ENCODE measurements around the gene PAGR1.

The PAGR1 gene

GRCh38 chr16:29805232-29806098 lies 10.5 kb upstream of the PAGR1 start (continued):
- TF ChIP-seq ZNF610 (tag by site-specific recombination; IDR thresholded peaks at IDR 0.05; ENCODE audit: borderline replicate concordance) (peak; percentile 87), ZNF658 (tag by site-specific recombination; IDR thresholded peaks at IDR 0.05) (no peak), ZNF558 (tag by site-specific recombination; IDR thresholded peaks at IDR 0.05) (no peak), ZNF423 (tag by site-specific recombination; IDR thresholded peaks at IDR 0.05) (no peak), ZNF555 (tag by site-specific recombination; conservative IDR thresholded peaks at IDR 0.05) (no peak), ZBTB7A (tag by site-specific recombination; IDR thresholded peaks at IDR 0.05; ENCODE audit: low read depth) (peak; percentile 99), PRDM6 (tag by site-specific recombination; IDR thresholded peaks at IDR 0.05) (peak; percentile 68; the same call in 1 of the 2 replicates), ZBTB10 (tag by site-specific recombination; IDR thresholded peaks at IDR 0.05) (peak; percentile 84), ZNF449 (tag by site-specific recombination; IDR thresholded peaks at IDR 0.05) (peak; percentile 62; the same call in 1 of the 2 replicates), ZNF140 (tag by site-specific recombination; IDR thresholded peaks at IDR 0.05) (no peak), ZSCAN5A (tag by site-specific recombination; IDR thresholded peaks at IDR 0.05) (peak; percentile 95), ZSCAN4 (tag by site-specific recombination; IDR thresholded peaks at IDR 0.05) (peak; percentile 51; the same call in 1 of the 2 replicates), ZNF169 (tag by site-specific recombination; IDR thresholded peaks at IDR 0.05) (no peak), KLF17 (tag by site-specific recombination; IDR thresholded peaks at IDR 0.05) (peak; percentile 98), ZFP37 (tag by site-specific recombination; IDR thresholded peaks at IDR 0.05) (no peak), KLF9 (tag by site-specific recombination; IDR thresholded peaks at IDR 0.05; ENCODE audit: low read depth) (peak; percentile 97), ZNF341 (tag by site-specific recombination; IDR thresholded peaks at IDR 0.05; ENCODE audit: low read depth) (peak; percentile 99), ZNF292 (tag by site-specific recombination; IDR thresholded peaks at IDR 0.05; ENCODE audit: borderline replicate concordance, low read depth) (no peak), ZNF211 (tag by site-specific recombination; IDR thresholded peaks at IDR 0.05; ENCODE audit: low read depth) (no peak), ZBTB1 (tag by site-specific recombination; IDR thresholded peaks at IDR 0.05) (0 out of 2 replicates have a peak, but pooled peaks have one; percentile 50), OVOL3 (tag by site-specific recombination; IDR thresholded peaks at IDR 0.05) (peak; percentile 100), ZNF16 (tag by site-specific recombination; IDR thresholded peaks at IDR 0.05; ENCODE audit: low read depth) (no peak), ZNF513 (tag by site-specific recombination; IDR thresholded peaks at IDR 0.05) (0 out of 2 replicates have a peak, but pooled peaks have one; percentile 7), ZNF416 (tag by site-specific recombination; IDR thresholded peaks at IDR 0.05) (no peak; the same call in 1 of the 2 replicates), ZNF792 (tag by site-specific recombination; IDR thresholded peaks at IDR 0.05) (no peak), KLF16 (tag by site-specific recombination; IDR thresholded peaks at IDR 0.05) (peak; percentile 99), ZNF830 (tag by site-specific recombination; IDR thresholded peaks at IDR 0.05; ENCODE audit: low read depth) (no peak), YY2 (tag by site-specific recombination; IDR thresholded peaks at IDR 0.05) (peak; percentile 78)
